ENCODE results near the gene CPSF3.

The CPSF3 gene

DNA sequence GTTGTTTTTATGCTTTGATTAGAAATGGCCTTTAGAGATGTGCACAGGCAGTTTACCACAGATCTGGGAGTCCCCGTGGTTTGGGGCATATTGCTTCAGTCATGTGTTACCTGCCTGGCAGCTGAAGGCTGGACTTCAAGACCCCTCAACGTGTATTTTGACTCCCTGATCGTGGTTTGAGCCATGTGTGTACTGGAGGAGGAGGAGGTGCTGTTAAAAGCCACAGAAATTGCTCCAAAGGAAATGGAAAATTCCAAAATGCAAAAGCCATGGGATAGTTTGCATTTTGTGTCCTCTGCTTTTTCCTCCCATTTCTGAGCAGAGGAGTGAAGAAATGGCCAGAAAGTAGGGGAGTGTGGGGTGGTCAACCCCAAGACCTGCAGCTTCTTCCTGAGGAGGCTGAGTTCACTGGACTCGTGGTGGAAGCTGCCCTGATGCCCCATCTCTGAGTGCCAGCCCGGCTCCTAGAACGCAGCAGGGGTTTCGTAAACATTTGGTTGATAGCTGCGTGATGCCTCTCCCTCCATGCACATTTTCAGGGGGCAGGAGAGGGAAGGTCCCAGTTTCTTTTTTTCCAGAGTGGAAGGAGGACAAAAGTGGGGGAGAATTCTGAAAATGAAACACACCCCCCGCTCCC lies 45.9 kb upstream of the CPSF3 start:
- Histone ChIP-seq H3K9me2 (replicated peaks; ENCODE audit: low read depth, low read length) (no peaks in the 10 kb centered on the region), H3K27me3 (ENCODE audit: insufficient read depth, low read length, poor library complexity, severe bottlenecking) (no peaks in the 10 kb centered on the region), H4K20me1 (ENCODE audit: insufficient read depth, low read length, poor library complexity, severe bottlenecking) (no peaks in the 10 kb centered on the region), H3K4me1 (ENCODE audit: insufficient read depth, low read length, poor library complexity, severe bottlenecking) (peaks cover 4% of the 10 kb centered on the region), H3K4me2 (ENCODE audit: low read depth, low read length, poor library complexity, severe bottlenecking) (no peak overlapping the region), H3K4me3 (ENCODE audit: low read length, poor library complexity, severe bottlenecking) (no peak overlapping the region), H3F3A (ENCODE audit: low read depth) (no peaks in the 10 kb centered on the region), H3K79me2 (ENCODE audit: insufficient read depth, low read length) (no peaks in the 10 kb centered on the region), H3K36me3 (ENCODE audit: insufficient read depth, low read length) (peaks cover 23% of the 10 kb centered on the region; the same call in 1 of the 2 replicates), H3K9me3 (ENCODE audit: insufficient read depth, low read depth, low read length) (no peaks in the 10 kb centered on the region), H2AFZ (ENCODE audit: low read length) (no peak overlapping the region), H3K9ac (ENCODE audit: low read depth, low read length, poor library complexity, severe bottlenecking) (no peak overlapping the region)
- TF ChIP-seq, protein P1, sequence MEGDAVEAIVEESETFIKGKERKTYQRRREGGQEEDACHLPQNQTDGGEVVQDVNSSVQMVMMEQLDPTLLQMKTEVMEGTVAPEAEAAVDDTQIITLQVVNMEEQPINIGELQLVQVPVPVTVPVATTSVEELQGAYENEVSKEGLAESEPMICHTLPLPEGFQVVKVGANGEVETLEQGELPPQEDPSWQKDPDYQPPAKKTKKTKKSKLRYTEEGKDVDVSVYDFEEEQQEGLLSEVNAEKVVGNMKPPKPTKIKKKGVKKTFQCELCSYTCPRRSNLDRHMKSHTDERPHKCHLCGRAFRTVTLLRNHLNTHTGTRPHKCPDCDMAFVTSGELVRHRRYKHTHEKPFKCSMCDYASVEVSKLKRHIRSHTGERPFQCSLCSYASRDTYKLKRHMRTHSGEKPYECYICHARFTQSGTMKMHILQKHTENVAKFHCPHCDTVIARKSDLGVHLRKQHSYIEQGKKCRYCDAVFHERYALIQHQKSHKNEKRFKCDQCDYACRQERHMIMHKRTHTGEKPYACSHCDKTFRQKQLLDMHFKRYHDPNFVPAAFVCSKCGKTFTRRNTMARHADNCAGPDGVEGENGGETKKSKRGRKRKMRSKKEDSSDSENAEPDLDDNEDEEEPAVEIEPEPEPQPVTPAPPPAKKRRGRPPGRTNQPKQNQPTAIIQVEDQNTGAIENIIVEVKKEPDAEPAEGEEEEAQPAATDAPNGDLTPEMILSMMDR (conservative IDR thresholded peaks at IDR 0.05; ENCODE audit: low read length) = no peak
- no peak for TF ChIP-seq EZH2phosphoT487 (IDR thresholded peaks at IDR 0.05; ENCODE audit: borderline replicate concordance)

DNA sequence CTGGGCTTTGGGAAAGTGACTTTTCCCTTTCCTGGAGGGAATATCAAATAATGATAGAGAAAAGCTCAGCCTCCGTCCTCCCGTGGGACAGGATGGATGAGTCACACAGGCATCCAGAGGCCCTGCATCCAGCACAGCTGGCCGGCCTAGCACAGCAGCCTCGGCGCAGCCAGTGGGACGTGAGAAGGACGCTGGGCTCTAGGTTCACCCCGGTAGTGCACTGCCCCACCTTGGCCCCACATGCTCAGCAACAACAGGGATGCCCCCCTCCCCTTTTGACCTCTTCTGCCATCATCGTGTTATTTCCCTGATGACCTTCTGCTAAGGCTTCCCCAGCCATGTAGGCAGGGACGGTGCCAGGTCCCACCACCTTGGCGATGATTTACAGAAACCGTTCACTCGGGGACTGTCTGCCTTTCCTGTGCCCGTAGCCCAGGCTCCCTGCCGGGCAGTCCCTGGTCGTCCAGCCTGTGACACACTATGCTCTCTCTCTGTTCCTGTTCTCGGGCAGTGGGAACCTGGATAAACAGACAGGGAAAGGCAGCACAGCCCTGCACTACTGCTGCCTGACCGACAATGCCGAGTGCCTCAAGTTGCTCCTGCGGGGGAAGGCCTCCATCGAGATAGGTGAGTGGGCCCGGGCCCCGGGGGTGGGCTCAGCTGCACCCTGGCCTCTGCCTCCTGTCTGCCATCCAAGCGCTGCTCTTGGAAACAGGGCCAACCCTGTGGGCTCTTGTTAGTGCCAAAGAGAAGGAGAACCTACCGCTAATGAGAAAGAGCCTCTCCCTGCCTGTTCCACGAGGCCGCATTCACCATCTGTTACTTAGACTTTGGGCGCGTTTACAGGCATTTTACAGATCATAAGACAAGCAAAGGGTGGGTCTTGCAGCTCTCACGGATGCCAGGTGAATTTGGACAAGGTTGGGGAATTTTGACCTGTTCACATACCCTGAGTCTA lies 44.7 kb upstream of the CPSF3 start:
- no peak for TF ChIP-seq EZH2phosphoT487 (IDR thresholded peaks at IDR 0.05; ENCODE audit: borderline replicate concordance)
- TF ChIP-seq, protein P1 (conservative IDR thresholded peaks at IDR 0.05; ENCODE audit: low read length) = no peak
- Histone ChIP-seq H3K4me2 (ENCODE audit: low read depth, low read length, poor library complexity, severe bottlenecking) (no peak overlapping the region), H3K79me2 (ENCODE audit: insufficient read depth, low read length) (no peaks in the 10 kb centered on the region), H3K9ac (ENCODE audit: low read depth, low read length, poor library complexity, severe bottlenecking) (no peak overlapping the region), H3K9me3 (ENCODE audit: insufficient read depth, low read depth, low read length) (no peaks in the 10 kb centered on the region), H3F3A (ENCODE audit: low read depth) (no peaks in the 10 kb centered on the region), H4K20me1 (ENCODE audit: insufficient read depth, low read length, poor library complexity, severe bottlenecking) (no peaks in the 10 kb centered on the region), H3K4me3 (ENCODE audit: low read length, poor library complexity, severe bottlenecking) (no peak overlapping the region), H2AFZ (ENCODE audit: low read length) (no peak overlapping the region), H3K36me3 (ENCODE audit: insufficient read depth, low read length) (peaks cover 26% of the 10 kb centered on the region; the same call in 1 of the 2 replicates), H3K27me3 (ENCODE audit: insufficient read depth, low read length, poor library complexity, severe bottlenecking) (no peaks in the 10 kb centered on the region), H3K4me1 (ENCODE audit: insufficient read depth, low read length, poor library complexity, severe bottlenecking) (peaks cover 4% of the 10 kb centered on the region), H3K9me2 (replicated peaks; ENCODE audit: low read depth, low read length) (no peaks in the 10 kb centered on the region)

DNA sequence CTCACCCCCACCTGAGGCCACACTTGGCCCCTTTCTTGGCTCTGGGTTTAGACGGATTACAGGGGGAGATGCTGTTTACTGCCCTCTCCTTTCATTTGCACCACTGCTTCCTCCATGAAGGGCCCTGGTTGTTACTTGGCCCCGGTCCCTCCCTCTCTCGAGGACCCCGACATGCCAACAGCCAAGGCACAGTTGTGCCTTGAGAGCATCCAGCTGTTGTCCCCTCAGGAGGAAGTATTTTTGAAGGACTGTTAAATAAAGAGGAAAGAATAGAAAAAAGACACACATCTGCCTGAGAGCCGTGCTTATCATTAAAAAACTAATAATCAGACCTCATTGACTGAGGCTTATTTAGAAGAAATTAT lies 44.1 kb upstream of the CPSF3 start:
- TF ChIP-seq EZH2phosphoT487 (IDR thresholded peaks at IDR 0.05; ENCODE audit: borderline replicate concordance) = no peak
- TF ChIP-seq, protein P1 (conservative IDR thresholded peaks at IDR 0.05; ENCODE audit: low read length) = no peak
- Histone ChIP-seq H3K4me2 (ENCODE audit: low read depth, low read length, poor library complexity, severe bottlenecking) (no peak overlapping the region), H3K9ac (ENCODE audit: low read depth, low read length, poor library complexity, severe bottlenecking) (no peak overlapping the region), H3K9me2 (replicated peaks; ENCODE audit: low read depth, low read length) (no peaks in the 10 kb centered on the region), H3K79me2 (ENCODE audit: insufficient read depth, low read length) (no peaks in the 10 kb centered on the region), H3K36me3 (ENCODE audit: insufficient read depth, low read length) (peaks cover 26% of the 10 kb centered on the region; the same call in 1 of the 2 replicates), H3K9me3 (ENCODE audit: insufficient read depth, low read depth, low read length) (no peaks in the 10 kb centered on the region), H4K20me1 (ENCODE audit: insufficient read depth, low read length, poor library complexity, severe bottlenecking) (no peaks in the 10 kb centered on the region), H3K4me3 (ENCODE audit: low read length, poor library complexity, severe bottlenecking) (no peak overlapping the region), H3F3A (ENCODE audit: low read depth) (no peaks in the 10 kb centered on the region), H2AFZ (ENCODE audit: low read length) (no peak overlapping the region), H3K27me3 (ENCODE audit: insufficient read depth, low read length, poor library complexity, severe bottlenecking) (no peaks in the 10 kb centered on the region), H3K4me1 (ENCODE audit: insufficient read depth, low read length, poor library complexity, severe bottlenecking) (peaks cover 4% of the 10 kb centered on the region)
